GM12878 (cell line): Measurements from ENCODE around the gene RDH16. TPM values are rescaled to one million over a fixed set of nuclear protein-coding genes. Genes with fewer than 3 reads are reported as not detected.

Source experiments
- ATAC-seq: fragments of 200-7000 bp; cut with Tn5 transposase; 3 replicates; pipeline ENCODE4 v1.9.1; 2020; ENCODE audit warnings: mild to moderate bottlenecking, moderate library complexity
- BruUV-seq: library from RNA; stranded (reverse); fragments of 400-500 nt; replicated peaks from 2 replicates; lab custom pipeline; 2021; lab: Mats Ljungman, UMichigan
- CTCF ChIA-PET: fragments of 300-600 bp; sonication (Branson Sonifier 250); formaldehyde crosslinking; extraction: SDS; loops from one replicate; lab custom pipeline; 2021; ENCODE audit warnings: inconsistent platforms; lab: Yijun Ruan, JAX
- POLR2A ChIA-PET: fragments of 350-600 bp; formaldehyde crosslinking; extraction: SDS; loops from one replicate; lab custom pipeline; 2021; ENCODE audit warnings: inconsistent platforms; lab: Charles Lee
- RAD21 ChIA-PET: fragments of 300-600 bp; sonication (Branson Sonifier 250); formaldehyde crosslinking; loops from one replicate; lab custom pipeline; 2023; ENCODE audit warnings: antibody characterized with exemption; ENCODE audit not compliant: unreplicated experiment; lab: Charles Lee
- SMC1A ChIA-PET: fragments of 300-600 bp; sonication (Branson Sonifier 250); formaldehyde crosslinking; loops from one replicate; lab custom pipeline; 2023; ENCODE audit not compliant: unreplicated experiment, uncharacterized antibody; lab: Charles Lee
- DNase-seq: peaks from one replicate; pipeline ENCODE4 v3.0.0-alpha.2; 2011; ENCODE audit warnings: low read depth, low spot score
- FAIRE-seq: peaks from 3 replicates; lab custom pipeline; 2011; peaks lifted over from hg19 to GRCh38; lab: Jason Lieb, UNC
- H2AFZ ChIP-seq: 2 replicates; pipeline ENCODE4 v1.6.0; 2011; ENCODE audit warnings: low read depth, low read length, control low read depth; ENCODE audit not compliant: control insufficient read depth
- H3K27ac ChIP-seq: 2 replicates; pipeline ENCODE4 v1.5.1; 2011; ENCODE audit warnings: control low read depth; ENCODE audit not compliant: control insufficient read depth, insufficient read depth
- H3K27me3 ChIP-seq, 2 experiments: replicated peaks in 1 of 2; 2 replicates each; pipeline versions ENCODE4 v1.6.0 to v1.6.1; 2011; ENCODE audit warnings: low read length in 1 of 2; ENCODE audit not compliant: control insufficient read depth in 2 of 2, insufficient read depth in 2 of 2
- H3K36me3 ChIP-seq, 2 experiments: 2 replicates each; pipeline ENCODE4 v1.5.1; 2011; ENCODE audit warnings: low read length in 1 of 2; ENCODE audit not compliant: control insufficient read depth in 2 of 2, insufficient read depth in 2 of 2
- H3K4me1 ChIP-seq: 2 replicates; pipeline ENCODE4 v1.6.1; 2011; ENCODE audit warnings: mild to moderate bottlenecking, low read length, moderate library complexity, mixed read lengths; ENCODE audit not compliant: control insufficient read depth, insufficient read depth
- H3K4me2 ChIP-seq: 2 replicates; pipeline ENCODE4 v1.6.0; 2011; ENCODE audit warnings: control low read depth; ENCODE audit not compliant: control insufficient read depth, insufficient read depth
- H3K4me3 ChIP-seq: fragments of 200-600 bp; sonication (generic); 2 replicates; pipeline ENCODE4 v1.5.1; 2016
- H3K79me2 ChIP-seq: 2 replicates; pipeline ENCODE4 v1.6.0; 2011; ENCODE audit warnings: low read length; ENCODE audit not compliant: control insufficient read depth, insufficient read depth
- H3K9ac ChIP-seq: 2 replicates; pipeline ENCODE4 v1.8.0; 2011; ENCODE audit warnings: low read length, control low read depth, mixed read lengths; ENCODE audit not compliant: control insufficient read depth, insufficient read depth
- H3K9me3 ChIP-seq: replicated peaks from 3 replicates; pipeline ENCODE4 v1.5.1; 2011; ENCODE audit warnings: mild to moderate bottlenecking, low read length; ENCODE audit not compliant: control insufficient read depth, insufficient read depth
- H4K20me1 ChIP-seq: 2 replicates; pipeline ENCODE4 v1.6.0; 2011; ENCODE audit not compliant: control insufficient read depth, insufficient read depth
- EP300 ChIP-seq, 2 experiments: fragments of 150-350 bp in 1 of 2; IDR thresholded peaks; 2 replicates each; pipeline ENCODE4 v1.6.1; 2011 to 2012; ENCODE audit warnings: low read depth in 2 of 2, low read length in 2 of 2, borderline replicate concordance in 1 of 2, improper control_type of control experiment in 1 of 2, inconsistent platforms in 1 of 2; ENCODE audit not compliant: control insufficient read depth in 1 of 2
- GATAD2B ChIP-seq: fragments of 450-650 bp; conservative IDR thresholded peaks from 2 replicates; pipeline ENCODE4 v1.6.1; 2017; ENCODE audit warnings: low read depth, mild to moderate bottlenecking, moderate library complexity
- HCFC1 ChIP-seq: fragments of 150-350 bp; IDR thresholded peaks from 2 replicates; pipeline ENCODE4 v1.6.1; 2014; ENCODE audit warnings: low read length
- SUZ12 ChIP-seq: fragments of 200-600 bp; sonication (generic); IDR thresholded peaks from one replicate; pipeline ENCODE4 v1.6.1; 2018; ENCODE audit warnings: antibody characterized with exemption, mild to moderate bottlenecking; ENCODE audit not compliant: unreplicated experiment
- ZNF207 ChIP-seq: fragments of 450-650 bp; IDR thresholded peaks from 2 replicates; pipeline ENCODE4 v1.6.1; 2014; ENCODE audit warnings: antibody characterized with exemption, mild to moderate bottlenecking, borderline replicate concordance
- ZNF274 ChIP-seq: IDR thresholded peaks from one replicate; pipeline ENCODE4 v1.8.0; 2011; ENCODE audit not compliant: insufficient read length, insufficient read depth
- WGBS: methylation state at CpG from one replicate; pipeline ENCODE4 v1.1.6; 2016; ENCODE audit warnings: low lambda C conversion rate; ENCODE audit not compliant: insufficient replicate concordance, insufficient coverage; ENCODE audit errors: missing lambda C conversion rate; 5-methylcytosine and 5-hydroxymethylcytosine counted together
- in situ Hi-C: fragments of 300-500 bp; cut with MboI; formaldehyde crosslinking; loops from 9 replicates; pipeline ENCODE4 v1.14.3; 2018; ENCODE audit warnings: mixed read lengths
- intact Hi-C: fragments of 100-400 bp; cut with micrococcal nuclease; formaldehyde crosslinking; loops from one replicate; pipeline ENCODE4 v1.14.2; 2022; ENCODE audit not compliant: unreplicated experiment
- polyA plus RNA-seq, 11 experiments: library from polyadenylated mRNA; depleted of rRNA in 4 of 11; unstranded in 6 of 11; stranded (reverse) in 5 of 11; fragments of >200 nt; fragmentation: Nextera tagmentation in 4 of 11; fragmentation: Illumina TruSeq in 1 of 11; extraction: Ambion mirVana in 4 of 11; extraction: Trizol in 1 of 11; gene quantifications; 1 replicate in 1 of 11; 2 replicates in 10 of 11; pipeline versions ENCODE4 v1.2.1 to v1.2.3, GENCODE V29; 2011 to 2016; ENCODE audit warnings: inconsistent platforms in 2 of 11, missing spikeins in 2 of 11, low read depth in 1 of 11
- total RNA-seq, 4 experiments: library from RNA; depleted of rRNA in 3 of 4; stranded (reverse); fragments of >200 nt in 3 of 4; fragmentation: Illumina TruSeq in 1 of 4; extraction: Trizol in 1 of 4; gene quantifications; 2 replicates each; pipeline versions ENCODE4 v1.2.1 to v1.2.3, GENCODE V29; 2013 to 2021
- TF ChIP-seq, protein P1 (sequence below): fragments of 450-650 bp; IDR thresholded peaks from 2 replicates; pipeline ENCODE4 v1.6.1; 2017; ENCODE audit warnings: low read depth, mild to moderate bottlenecking, moderate library complexity

The RDH16 gene
- total and polyA plus RNA-seq, 10 of the 15 experiments (the other 5 are each of a cell fraction or from before 2014, with no cell fraction given): 0.04 to 0.31 (median 0.06) TPM

DNA sequence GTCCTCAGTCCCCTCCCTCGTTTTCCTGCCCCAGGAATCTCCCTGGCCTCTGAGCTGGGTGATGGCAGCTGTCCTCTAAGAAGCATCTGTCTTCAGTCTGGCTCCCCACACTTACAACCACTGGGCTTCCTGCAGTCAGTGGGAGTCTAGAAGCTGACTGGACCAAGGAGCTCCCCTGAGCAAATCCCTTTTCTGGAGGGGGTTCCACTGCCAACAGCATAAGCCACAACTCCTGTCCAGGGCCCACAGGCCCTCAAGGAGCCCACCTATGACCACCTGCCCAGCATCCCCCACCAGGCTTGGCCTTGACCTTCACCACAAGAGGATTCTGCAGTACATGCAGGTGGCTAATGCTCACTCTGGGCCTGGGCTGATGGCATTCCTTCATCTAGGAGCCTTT, 4.1 kb downstream of the RDH16 start:
- intact Hi-C loops (no loop called here), in situ Hi-C loops (no loop called here)
- FAIRE-seq (no peak), ATAC-seq (no peak), DNase-seq (no peak)
- H3K9me3 ChIP-seq: peaks cover 2% of the 10 kb centered on the region; the same call in 1 of the 3 replicates
- H3K4me1 ChIP-seq: no peaks in the 10 kb centered on the region
- no peak overlapping the region for H3K4me2 ChIP-seq
- H3K36me3 ChIP-seq: no peaks in the 10 kb centered on the region
- H3K4me3 ChIP-seq: no peak overlapping the region
- ChIA-PET CTCF (no interaction called here), SMC1A (no interaction called here), POLR2A (no interaction called here), RAD21 (no interaction called here)
- no peak overlapping the region for H3K9ac ChIP-seq
- BruUV-seq: no TSS peak
- H3K79me2 ChIP-seq: no peaks in the 10 kb centered on the region
- H3K27ac ChIP-seq: no peak overlapping the region
- no peaks in the 10 kb centered on the region; a peak in 3 of 4 replicates for H3K27me3 ChIP-seq
- 0% methylated on average over 1 of the region's 1 CpG for WGBS
- TF ChIP-seq EP300 (IDR thresholded peaks at IDR 0.05; ENCODE audit: borderline replicate concordance in 1 of 2, control insufficient read depth in 1 of 2, low read depth in 2 of 2, low read length in 2 of 2) (no peak), ZNF207 (no peak), ZNF274 (no peak), SUZ12 (no peak), GATAD2B (no peak), HCFC1 (no peak)
- TF ChIP-seq, protein P1, sequence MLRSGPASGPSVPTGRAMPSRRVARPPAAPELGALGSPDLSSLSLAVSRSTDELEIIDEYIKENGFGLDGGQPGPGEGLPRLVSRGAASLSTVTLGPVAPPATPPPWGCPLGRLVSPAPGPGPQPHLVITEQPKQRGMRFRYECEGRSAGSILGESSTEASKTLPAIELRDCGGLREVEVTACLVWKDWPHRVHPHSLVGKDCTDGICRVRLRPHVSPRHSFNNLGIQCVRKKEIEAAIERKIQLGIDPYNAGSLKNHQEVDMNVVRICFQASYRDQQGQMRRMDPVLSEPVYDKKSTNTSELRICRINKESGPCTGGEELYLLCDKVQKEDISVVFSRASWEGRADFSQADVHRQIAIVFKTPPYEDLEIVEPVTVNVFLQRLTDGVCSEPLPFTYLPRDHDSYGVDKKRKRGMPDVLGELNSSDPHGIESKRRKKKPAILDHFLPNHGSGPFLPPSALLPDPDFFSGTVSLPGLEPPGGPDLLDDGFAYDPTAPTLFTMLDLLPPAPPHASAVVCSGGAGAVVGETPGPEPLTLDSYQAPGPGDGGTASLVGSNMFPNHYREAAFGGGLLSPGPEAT: no peak
- no peak overlapping the region for H2AFZ ChIP-seq
- no peaks in the 10 kb centered on the region for H4K20me1 ChIP-seq
